HG03378 (cell line): ENCODE results near the gene FUNDC2.

Source experiments
- ATAC-seq: cut with Tn5 transposase; IDR thresholded peaks from one replicate; pipeline ENCODE4 v1.9.1; 2021; ENCODE audit warnings: mild to moderate bottlenecking, moderate library complexity; ENCODE audit not compliant: unreplicated experiment

The FUNDC2 gene

GRCh38 chrX:155023907-155024833 lies 2.5 kb upstream of the FUNDC2 start:
- no peak for ATAC-seq

- ATAC-seq = no peak
These were observed 271 bp upstream of the FUNDC2 start for GRCh38 chrX:155026420-155026726.

GRCh38 chrX:155027509-155028066 lies 944 bp downstream of the FUNDC2 start:
- ATAC-seq = no peak

- ATAC-seq = no peak
These were observed 1.5 kb downstream of the FUNDC2 start for GRCh38 chrX:155028129-155028528.

GRCh38 chrX:155028877-155029291 lies 2.2 kb downstream of the FUNDC2 start:
- ATAC-seq = no peak

GRCh38 chrX:155031657-155032056 lies 5.0 kb downstream of the FUNDC2 start:
- ATAC-seq = no peak

GRCh38 chrX:155035688-155036087 lies 9.0 kb downstream of the FUNDC2 start:
- no peak for ATAC-seq

GRCh38 chrX:155046129-155046810 lies 19.6 kb downstream of the FUNDC2 start:
- ATAC-seq = no peak

- no peak for ATAC-seq
These were observed 20.3 kb downstream of the FUNDC2 start for GRCh38 chrX:155046811-155047528.

- ATAC-seq = no peak
These were observed 22.5 kb downstream of the FUNDC2 start for GRCh38 chrX:155048977-155049619.

GRCh38 chrX:155052738-155053498 lies 26.3 kb downstream of the FUNDC2 start:
- ATAC-seq = no peak

GRCh38 chrX:155053656-155054055 lies 27.0 kb downstream of the FUNDC2 start:
- no peak for ATAC-seq

- no peak for ATAC-seq
These were observed 27.6 kb downstream of the FUNDC2 start for GRCh38 chrX:155054255-155054654.

- no peak for ATAC-seq
These were observed 28.9 kb downstream of the FUNDC2 start for GRCh38 chrX:155055494-155055893.

GRCh38 chrX:155056471-155056870 lies 29.8 kb downstream of the FUNDC2 start:
- no peak for ATAC-seq

GRCh38 chrX:155056877-155057792 lies 30.5 kb downstream of the FUNDC2 start:
- ATAC-seq = peak; percentile 90

GRCh38 chrX:155061760-155062159 lies 35.1 kb downstream of the FUNDC2 start:
- no peak for ATAC-seq

GRCh38 chrX:155065035-155065734 lies 38.5 kb downstream of the FUNDC2 start:
- ATAC-seq = no peak
